Measurements from ENCODE around the gene ZNF512B.
"Not testable (repeated sequence)": the region's sequence is repeated elsewhere in the genome, so short reads cannot be mapped to it uniquely, and the experiment has no call there.

The ZNF512B gene

GRCh38 chr20:63963784-63964301 lies 5.9 kb downstream of the ZNF512B start:
- no peak for DNase-seq (ENCODE audit: low read depth in 1 of 2, low spot score in 1 of 2)

DNA sequence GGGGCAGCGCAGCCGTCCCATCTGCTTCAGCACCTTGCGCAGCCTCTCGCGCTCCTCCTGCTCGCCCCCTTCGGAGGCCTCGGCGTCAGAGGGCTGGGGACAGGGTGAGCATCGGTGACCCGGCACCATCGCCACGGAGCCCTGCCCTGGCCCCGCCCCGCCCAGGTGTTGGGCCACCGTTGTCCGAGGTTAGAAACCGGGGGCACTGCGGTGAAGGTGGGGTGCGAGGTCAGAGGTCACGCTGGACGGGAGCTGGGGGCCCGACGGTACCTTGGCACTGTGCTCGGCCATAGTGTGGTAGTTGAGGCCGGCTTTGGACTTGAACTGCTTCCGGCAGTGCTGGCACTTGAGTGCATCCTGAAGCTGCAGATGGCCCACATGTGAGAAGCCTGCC lies 6.4 kb downstream of the ZNF512B start:
- no peak for DNase-seq (ENCODE audit: low read depth in 1 of 2, low spot score in 1 of 2)

- no peak for DNase-seq (ENCODE audit: low read depth in 1 of 2, low spot score in 1 of 2)
These were observed 7.0 kb downstream of the ZNF512B start for GRCh38 chr20:63962426-63963347.

DNA sequence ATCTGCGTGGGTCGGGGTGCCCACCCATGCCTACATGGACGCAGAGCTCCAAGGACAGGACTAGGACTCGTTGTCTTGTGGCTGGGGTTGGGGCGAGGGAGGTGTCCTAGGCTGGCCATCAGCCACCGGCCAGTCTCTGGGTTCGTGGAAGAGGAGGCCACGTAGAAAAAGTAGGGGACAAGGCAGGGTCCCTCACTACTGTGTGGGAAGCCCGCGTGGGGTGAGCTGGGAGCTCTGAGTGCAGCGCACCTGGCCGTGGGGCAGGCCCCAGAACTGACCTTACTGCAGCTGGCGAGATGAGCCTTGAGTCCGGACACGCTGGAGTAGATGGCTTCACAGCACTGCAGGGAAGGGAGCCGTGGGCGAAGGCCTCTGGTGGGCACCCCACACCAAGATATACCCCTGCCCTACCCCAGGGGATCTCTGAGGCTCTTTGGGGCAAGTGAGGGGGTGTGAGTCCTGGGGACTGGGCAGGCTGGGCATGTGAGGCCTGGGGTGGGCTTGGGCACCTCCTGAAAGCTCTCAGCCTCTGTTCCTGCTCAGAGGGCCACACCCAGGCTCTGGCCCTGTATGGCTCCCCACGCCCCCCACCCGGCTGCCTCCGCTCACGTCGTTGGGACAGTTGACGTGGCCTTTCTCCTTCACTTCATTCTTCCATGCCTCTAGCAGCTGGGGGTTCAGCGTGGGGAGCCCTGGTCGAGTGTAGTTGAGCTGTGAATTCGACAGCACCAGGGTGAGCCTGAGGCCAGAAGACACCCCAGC lies 7.9 kb downstream of the ZNF512B start:
- no peak for DNase-seq (ENCODE audit: low read depth in 1 of 2, low spot score in 1 of 2)

DNA sequence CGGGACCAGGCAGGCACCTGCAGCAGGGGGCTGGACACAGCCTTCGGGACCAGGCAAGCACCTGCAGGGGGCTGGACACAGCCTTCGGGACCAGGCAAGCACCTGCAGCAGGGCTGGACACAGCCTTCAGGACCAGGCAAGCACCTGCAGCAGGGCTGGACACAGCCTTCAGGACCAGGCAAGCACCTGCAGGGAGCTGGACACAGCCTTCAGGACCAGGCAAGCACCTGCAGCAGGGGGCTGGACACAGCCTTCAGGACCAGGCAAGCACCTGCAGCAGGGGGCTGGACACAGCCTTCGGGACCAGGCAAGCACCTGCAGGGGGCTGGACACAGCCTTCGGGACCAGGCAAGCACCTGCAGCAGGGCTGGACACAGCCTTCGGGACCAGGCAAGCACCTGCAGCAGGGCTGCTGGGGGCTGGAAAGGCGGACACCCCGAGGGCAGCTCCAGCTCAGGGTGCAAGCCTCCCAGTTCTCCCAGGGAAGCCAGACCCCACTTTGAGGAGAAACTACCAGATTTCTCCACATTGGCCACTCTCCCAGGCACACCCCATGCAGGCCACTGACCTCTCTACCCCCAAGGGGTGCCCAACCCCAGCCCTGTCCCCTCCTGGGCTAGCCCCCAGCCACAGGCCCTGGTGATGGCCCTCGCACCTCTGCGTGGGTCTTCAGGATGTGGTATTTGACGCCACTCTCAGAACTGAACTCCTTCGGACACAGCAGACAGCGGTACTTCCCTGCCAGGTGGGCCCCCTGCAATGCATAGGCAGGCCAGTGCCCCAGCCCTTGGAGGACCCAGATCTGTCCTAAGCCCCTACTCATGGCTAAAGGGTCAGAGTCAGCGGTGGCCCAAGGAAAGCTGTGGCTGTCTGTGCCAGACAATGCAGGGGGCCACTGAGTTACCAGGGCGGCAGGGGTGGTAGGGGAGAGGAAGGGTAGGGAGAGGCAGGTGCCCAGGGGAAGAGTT lies 8.8 kb downstream of the ZNF512B start:
- not testable (repeated sequence) for DNase-seq (ENCODE audit: low read depth in 1 of 2, low spot score in 1 of 2)

- no peak for DNase-seq (ENCODE audit: low read depth in 1 of 2, low spot score in 1 of 2)
These were observed 10.0 kb downstream of the ZNF512B start for GRCh38 chr20:63959699-63960075.

DNA sequence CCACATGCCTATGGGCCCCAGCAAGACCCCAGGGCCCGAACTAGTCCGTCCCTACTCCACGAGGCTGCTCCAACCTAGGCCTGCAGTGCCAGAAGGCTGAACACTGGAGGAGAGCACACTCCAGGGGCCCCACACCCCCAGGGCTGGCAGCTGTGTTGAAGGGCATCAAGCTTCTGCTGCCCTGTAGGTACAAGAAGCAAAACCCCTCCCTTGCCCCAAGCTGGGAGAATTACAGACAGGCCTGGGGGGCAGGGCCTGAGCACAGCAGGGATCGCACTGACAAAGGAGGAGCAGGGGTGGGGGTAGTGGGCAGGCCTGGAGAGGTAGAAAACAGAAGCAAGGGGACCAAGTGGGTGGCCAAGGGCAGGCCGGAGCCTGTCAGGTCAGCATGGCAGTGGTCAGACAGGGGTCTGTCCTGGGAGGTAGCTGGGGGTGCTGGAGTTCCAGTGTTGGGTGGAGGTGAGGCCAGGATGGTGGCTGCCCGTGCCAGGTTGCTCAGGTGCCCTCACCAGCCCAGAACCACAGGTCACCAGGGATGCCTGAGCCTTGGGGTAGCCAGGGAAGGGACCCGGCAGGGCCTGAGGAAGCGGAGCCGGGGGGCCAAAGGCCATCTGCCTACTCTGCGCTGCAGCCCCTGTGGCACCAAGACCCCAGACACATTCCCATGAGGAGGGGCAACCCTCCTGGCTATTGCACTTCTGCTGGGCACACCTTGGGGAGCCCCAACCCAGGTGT lies 10.6 kb downstream of the ZNF512B start:
- DNase-seq (ENCODE audit: low read depth in 1 of 2, low spot score in 1 of 2), result no peak

GRCh38 chr20:63958471-63958870 lies 11.3 kb downstream of the ZNF512B start:
- no peak for DNase-seq (ENCODE audit: low read depth in 1 of 2, low spot score in 1 of 2)

DNA sequence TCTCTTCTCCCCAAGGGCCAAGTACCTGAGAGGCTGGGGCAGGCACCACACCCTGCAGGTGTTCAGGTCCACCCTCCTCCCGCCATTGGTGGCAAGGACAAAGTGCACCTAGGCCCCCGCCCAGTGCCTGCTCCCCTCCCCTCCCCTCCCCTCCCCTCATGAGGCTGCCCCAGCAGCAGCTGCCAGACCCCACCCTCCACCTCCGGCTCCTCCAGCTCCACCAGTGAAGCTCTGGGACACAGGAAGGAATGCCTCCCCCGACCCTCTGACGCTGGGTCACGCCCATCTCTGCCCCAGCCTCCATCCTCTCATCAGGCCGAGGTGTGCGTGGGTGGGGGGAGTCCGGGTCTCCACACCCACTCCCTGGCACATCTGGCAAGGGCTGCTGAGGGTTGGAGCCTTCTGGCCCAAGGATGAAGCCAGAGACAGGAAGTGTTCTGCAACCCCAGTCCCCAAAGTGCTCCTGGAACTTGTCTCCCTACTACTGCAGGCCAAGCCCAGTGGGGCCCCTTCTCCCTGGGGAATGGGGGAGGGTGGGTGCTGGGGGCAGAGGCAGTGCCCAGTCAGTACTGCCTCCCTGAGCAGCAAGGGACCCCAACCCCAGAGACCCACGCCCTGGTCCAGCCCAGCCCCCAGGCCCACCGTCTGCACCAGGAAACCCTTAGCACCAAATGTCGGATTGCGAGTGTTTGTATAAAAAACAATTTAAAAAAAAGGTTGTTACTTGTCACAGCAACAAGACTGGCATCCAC lies 11.9 kb downstream of the ZNF512B start:
- DNase-seq (ENCODE audit: low read depth in 1 of 2, low spot score in 1 of 2), result no peak

DNA sequence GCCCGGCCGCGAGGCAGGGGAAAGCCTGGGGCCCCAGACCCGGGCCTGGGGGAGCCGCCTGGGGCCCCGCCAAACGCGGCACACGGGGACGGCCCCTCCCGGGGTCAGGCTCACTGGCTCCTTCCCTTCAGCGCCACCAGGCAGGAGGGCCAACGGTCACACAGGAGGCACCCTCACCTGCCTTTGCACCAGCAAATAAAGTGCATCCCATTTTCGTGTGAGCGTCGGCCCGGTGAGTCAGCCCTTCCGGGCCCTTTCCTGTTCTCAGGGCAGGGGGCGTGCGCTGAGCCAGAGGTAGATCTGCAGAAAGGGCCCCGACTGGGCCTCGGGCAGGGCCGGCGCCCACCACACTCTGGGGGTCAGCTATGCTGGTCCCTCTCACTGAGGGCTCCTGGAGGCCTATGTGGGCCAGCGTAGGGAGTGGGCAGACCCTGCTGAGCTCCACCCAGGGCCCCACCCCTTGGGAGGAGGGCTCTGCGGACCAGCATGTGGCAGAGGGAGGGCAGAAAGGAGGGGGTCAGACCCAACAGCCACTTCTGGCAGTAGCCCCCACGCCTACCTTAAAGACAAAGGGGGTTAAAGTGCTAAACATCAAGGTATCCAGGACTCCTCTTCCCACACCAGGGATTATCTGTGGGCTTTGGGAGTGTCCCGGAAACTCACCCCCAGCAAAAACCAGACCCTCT lies 12.6 kb downstream of the ZNF512B start:
- DNase-seq (ENCODE audit: low read depth in 1 of 2, low spot score in 1 of 2), result peak; percentile 49 to 63

- DNase-seq (ENCODE audit: low read depth in 1 of 2, low spot score in 1 of 2), result no peak
These were observed 13.1 kb downstream of the ZNF512B start for GRCh38 chr20:63956664-63957003.

DNA sequence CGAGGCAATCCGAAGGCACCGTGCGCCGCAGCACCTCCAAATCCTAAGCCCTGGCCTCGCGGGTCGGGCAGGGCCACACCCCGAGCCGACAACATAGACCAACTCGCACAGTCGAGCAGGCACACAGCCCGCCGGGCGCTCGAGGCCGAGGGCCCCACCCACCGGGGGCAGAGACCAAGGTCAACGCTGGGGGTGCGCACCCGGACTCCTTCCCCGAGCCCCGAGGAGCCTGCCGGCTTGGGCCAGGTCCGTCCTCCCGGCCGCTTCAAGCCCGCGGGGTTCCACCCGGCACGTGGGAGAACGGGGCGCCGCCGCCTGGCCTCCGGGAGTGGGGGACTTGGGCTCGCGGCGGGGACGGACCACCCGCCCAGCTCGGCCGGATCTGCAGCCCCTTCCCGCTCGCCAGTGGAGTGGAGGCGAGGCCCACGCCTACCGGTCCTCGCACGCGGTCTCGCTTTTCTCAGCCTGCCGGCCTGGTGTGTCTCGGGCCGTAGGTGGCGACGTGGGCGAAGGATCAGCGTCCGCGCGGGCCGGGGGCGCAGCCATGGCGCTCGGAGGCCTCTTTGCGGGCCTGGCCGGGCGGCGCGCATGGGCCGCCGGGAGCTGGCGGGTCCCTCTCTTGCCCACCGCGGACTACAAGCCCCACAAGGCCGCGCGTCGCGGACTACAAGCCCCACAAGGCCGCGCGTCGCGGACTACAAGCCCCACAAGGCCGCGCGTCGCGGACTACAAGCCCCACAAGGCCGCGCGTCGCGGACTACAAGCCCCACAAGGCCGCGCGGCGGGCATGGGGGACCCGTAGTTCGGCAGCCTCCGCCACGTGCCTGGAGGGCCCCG lies 13.7 kb downstream of the ZNF512B start, which contains the start of gene UCKL1:
Gene UCKL1 (minus strand): TSS at position 590 of the 837 bp plus-strand sequence. CDS start 44 bp downstream, at position 546.
- peak; percentile 75 to 85 for DNase-seq (ENCODE audit: low read depth in 1 of 2, low spot score in 1 of 2)

GRCh38 chr20:63955281-63955826 lies 14.4 kb downstream of the ZNF512B start:
- no peak for DNase-seq (ENCODE audit: low read depth in 1 of 2, low spot score in 1 of 2)

DNA sequence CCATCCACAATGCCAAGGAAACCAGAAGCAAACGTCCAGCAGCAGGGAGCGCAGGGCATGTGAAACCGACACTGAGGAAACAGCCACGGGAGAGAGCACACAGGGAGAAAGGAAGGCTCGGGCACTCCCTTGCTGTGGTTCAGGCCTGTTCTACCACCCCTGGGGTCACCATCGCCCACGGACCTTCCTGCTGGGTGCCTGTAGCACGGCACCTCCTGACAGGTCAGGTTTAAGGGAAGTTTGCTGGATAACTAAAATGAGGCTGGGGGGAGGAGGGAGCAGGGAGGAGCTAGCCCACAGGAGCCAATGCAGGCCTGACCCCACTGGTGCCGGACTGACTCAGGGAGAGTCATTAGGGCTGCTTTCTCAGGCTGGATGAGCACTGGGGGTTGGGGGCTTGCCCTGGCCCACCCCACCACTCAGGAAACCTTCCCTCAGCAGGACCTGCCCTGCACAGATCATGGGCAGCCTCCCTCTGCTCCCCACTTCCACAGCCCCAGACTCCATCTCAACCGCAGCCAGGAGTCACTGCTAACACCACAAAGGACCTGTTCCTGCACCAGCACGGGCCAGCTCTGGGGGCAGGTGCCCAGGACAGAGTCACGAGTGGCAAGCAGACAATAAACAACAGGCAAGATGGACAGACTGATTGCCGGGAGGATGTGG lies 15.8 kb downstream of the ZNF512B start:
- no peak for DNase-seq (ENCODE audit: low read depth in 1 of 2, low spot score in 1 of 2)

DNA sequence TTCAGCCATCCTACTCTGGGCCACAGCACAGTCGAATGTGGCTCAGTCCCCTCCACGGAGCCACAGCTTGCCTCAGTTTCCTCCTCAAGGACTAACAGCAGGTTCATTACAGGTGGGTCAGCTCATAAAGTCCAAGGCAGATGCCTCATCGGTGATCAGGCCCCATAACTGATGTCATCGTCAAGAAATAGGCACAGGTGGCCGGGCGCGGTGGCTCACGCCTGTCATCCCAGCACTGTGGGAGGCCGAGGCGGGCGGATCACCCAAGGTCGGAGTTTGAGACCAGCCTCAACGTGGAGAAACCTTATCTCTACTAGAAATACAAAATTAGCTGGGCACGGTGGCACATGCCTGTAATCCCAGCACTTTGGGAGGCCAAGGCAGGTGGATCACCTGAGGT lies 17.0 kb downstream of the ZNF512B start:
- no peak for DNase-seq (ENCODE audit: low read depth in 1 of 2, low spot score in 1 of 2)

DNA sequence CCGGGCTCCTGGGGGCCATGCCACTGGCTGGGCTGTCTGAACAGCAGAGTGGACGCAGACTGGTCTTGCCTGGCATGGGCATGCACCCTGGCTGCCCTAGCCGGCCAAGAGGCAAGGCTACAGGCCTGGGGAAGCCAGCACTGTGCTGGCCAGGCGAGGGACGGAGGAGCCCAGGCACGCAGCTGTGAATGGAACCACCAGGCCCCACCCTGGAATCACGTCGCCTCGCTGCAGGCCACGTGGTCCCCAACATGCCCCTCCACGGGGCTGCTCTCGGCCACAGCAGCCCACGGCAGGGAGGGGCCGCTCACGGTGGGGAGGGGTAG lies 17.6 kb downstream of the ZNF512B start:
- no peak for DNase-seq (ENCODE audit: low read depth in 1 of 2, low spot score in 1 of 2)
